NCI-H187 (cell line): Measurements from ENCODE around the gene TGIF2LX.
"Not testable (repeated sequence)": the region's sequence is repeated elsewhere in the genome, so short reads cannot be mapped to it uniquely, and the experiment has no call there.

Experiments
- DNase-seq, 2 experiments: peaks; one replicate each; lab custom pipeline; 2025; lab: John Stamatoyannopoulos, UW

TGIF2LX gene

GRCh38 chrX:89921665-89922064 lies at the start of gene TGIF2LX:
Gene TGIF2LX (plus strand): TSS chrX:89921908. CDS start chrX:89922086, 178 bp downstream.
- DNase-seq = not testable (repeated sequence)

DNA sequence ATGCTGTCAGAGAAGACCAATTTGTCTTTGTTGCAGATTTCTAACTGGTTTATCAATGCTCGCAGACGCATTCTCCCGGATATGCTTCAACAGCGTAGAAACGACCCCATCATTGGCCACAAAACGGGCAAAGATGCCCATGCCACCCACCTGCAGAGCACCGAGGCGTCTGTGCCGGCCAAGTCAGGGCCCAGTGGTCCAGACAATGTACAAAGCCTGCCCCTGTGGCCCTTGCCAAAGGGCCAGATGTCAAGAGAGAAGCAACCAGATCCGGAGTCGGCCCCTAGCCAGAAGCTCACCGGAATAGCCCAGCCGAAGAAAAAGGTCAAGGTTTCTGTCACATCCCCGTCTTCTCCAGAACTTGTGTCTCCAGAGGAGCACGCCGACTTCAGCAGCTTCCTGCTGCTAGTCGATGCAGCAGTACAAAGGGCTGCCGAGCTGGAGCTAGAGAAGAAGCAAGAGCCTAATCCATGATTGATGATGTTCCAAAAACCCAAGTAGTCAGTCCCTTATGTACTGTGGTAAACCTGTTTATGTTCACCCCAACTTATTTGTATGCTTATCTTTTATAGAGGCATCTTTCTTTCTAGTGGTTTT lies 728 bp downstream of the TGIF2LX start:
- not testable (repeated sequence) for DNase-seq

- DNase-seq = not testable (repeated sequence)
Observed at GRCh38 chrX:89943077-89943476, 21.4 kb downstream of the TGIF2LX start.

GRCh38 chrX:89965588-89965987 lies 43.9 kb downstream of the TGIF2LX start:
- DNase-seq = not testable (repeated sequence)
